WERI-Rb-1 (cell line): ENCODE measurements around the gene C11orf68.
A peak's percentile ranks its signal among the peaks of the same experiment; 100 is the strongest.

Experiments used
- DNase-seq: peaks from one replicate; pipeline ENCODE4 v3.0.0-alpha.2; 2020
- H3K27ac ChIP-seq: fragments of 250-450 bp; sonication (Bioruptor Pico); 2 replicates; pipeline ENCODE4 v1.5.1; 2020; ENCODE audit warnings: mild to moderate bottlenecking, moderate library complexity
- H3K27me3 ChIP-seq: fragments of 250-450 bp; sonication (Bioruptor Pico); 2 replicates; pipeline ENCODE4 v1.5.1; 2021; ENCODE audit warnings: mild to moderate bottlenecking, low read depth, moderate library complexity; ENCODE audit not compliant: insufficient read depth, severe bottlenecking
- H3K36me3 ChIP-seq: fragments of 250-450 bp; sonication (Bioruptor Pico); 2 replicates; pipeline ENCODE4 v1.5.1; 2020; ENCODE audit warnings: mild to moderate bottlenecking, moderate library complexity
- H3K4me3 ChIP-seq: 2 replicates; pipeline ENCODE4 v1.5.1; 2011; ENCODE audit warnings: low read depth, mild to moderate bottlenecking, control low read depth, low read length
- H3K9me3 ChIP-seq: fragments of 250-450 bp; sonication (Bioruptor Pico); 2 replicates; pipeline ENCODE4 v1.5.1; 2021; ENCODE audit warnings: mild to moderate bottlenecking, moderate library complexity; ENCODE audit not compliant: severe bottlenecking
- CTCF ChIP-seq: IDR thresholded peaks from 2 replicates; pipeline ENCODE4 v1.5.1; 2011; ENCODE audit warnings: low read depth, mild to moderate bottlenecking, control low read depth, inconsistent platforms, low read length

Gene C11orf68

GRCh38 chr11:65880027-65880426, 38.8 kb downstream of the C11orf68 start:
- no peaks in the 10 kb centered on the region for H3K9me3 ChIP-seq
- peaks cover 31% of the 10 kb centered on the region for H3K36me3 ChIP-seq
- no peak overlapping the region for H3K4me3 ChIP-seq
- no peak for TF ChIP-seq CTCF
- H3K27ac ChIP-seq, result no peak overlapping the region
- no peaks in the 10 kb centered on the region for H3K27me3 ChIP-seq
- no peak for DNase-seq

- no peaks in the 10 kb centered on the region for H3K27me3 ChIP-seq
- H3K9me3 ChIP-seq, result no peaks in the 10 kb centered on the region
- H3K4me3 ChIP-seq, result no peak within 1 kb of the TSS
- TF ChIP-seq CTCF, result no peak
- no peak within 1 kb of the TSS for H3K27ac ChIP-seq
- peaks cover 26% of the 10 kb centered on the region for H3K36me3 ChIP-seq
- no peak for DNase-seq
Measured at GRCh38 chr11:65879617-65880016, 39.2 kb downstream of the C11orf68 start, which contains the start of gene CTSW. Gene CTSW (plus strand): TSS chr11:65879837. CDS start chr11:65879855, 18 bp downstream.

GRCh38 chr11:65873318-65874156, 45.3 kb downstream of the C11orf68 start:
- no peaks in the 10 kb centered on the region for H3K36me3 ChIP-seq
- no peaks in the 10 kb centered on the region for H3K9me3 ChIP-seq
- peak overlapping the region; percentile 74 for H3K4me3 ChIP-seq
- H3K27me3 ChIP-seq, result no peaks in the 10 kb centered on the region
- H3K27ac ChIP-seq, result peak overlapping the region; percentile 54
- peak; percentile 95 for DNase-seq
- TF ChIP-seq CTCF, result no peak

- DNase-seq, result no peak
- no peaks in the 10 kb centered on the region for H3K9me3 ChIP-seq
- no peak for TF ChIP-seq CTCF
- H3K36me3 ChIP-seq, result peaks cover 5% of the 10 kb centered on the region
- H3K27ac ChIP-seq, result peak within 1 kb of the TSS; percentile 54
- H3K27me3 ChIP-seq, result no peaks in the 10 kb centered on the region
- H3K4me3 ChIP-seq, result peak within 1 kb of the TSS; percentile 74
Measured at GRCh38 chr11:65872586-65873317, 46.1 kb downstream of the C11orf68 start, which contains the start of gene EFEMP2. Gene EFEMP2 (minus strand): TSS chr11:65872800. CDS start chr11:65872354, 446 bp downstream.

GRCh38 chr11:65871811-65872548, 46.9 kb downstream of the C11orf68 start:
- Histone ChIP-seq H3K27ac (peak overlapping the region; percentile 52), H3K9me3 (no peaks in the 10 kb centered on the region), H3K27me3 (no peaks in the 10 kb centered on the region), H3K4me3 (peak overlapping the region; percentile 74), H3K36me3 (peaks cover 11% of the 10 kb centered on the region)
- DNase-seq, result peak; percentile 55
- TF ChIP-seq CTCF, result peak; percentile 27; the same call in 1 of the 2 replicates
